Fibroblast of lung (primary cell): ENCODE data around the gene SACS. TPM values are rescaled to one million over a fixed set of nuclear protein-coding genes. Genes with fewer than 3 reads are reported as not detected.

Source experiments
- DNase-seq, 2 donors: peaks; one replicate each; pipeline versions ENCODE4 v3.0.0 to v3.0.0-alpha.2; 2010; ENCODE audit warnings: low read depth in 2 of 2
- H2AFZ ChIP-seq: 2 replicates; pipeline ENCODE4 v1.5.1; 2012; ENCODE audit warnings: low read length, control low read depth, inconsistent platforms
- H3K27ac ChIP-seq: 2 replicates; pipeline ENCODE4 v1.5.1; 2011; ENCODE audit warnings: low read length, control low read depth; ENCODE audit not compliant: insufficient read depth
- H3K27me3 ChIP-seq: 2 replicates; pipeline ENCODE4 v1.5.1; 2011; ENCODE audit warnings: mild to moderate bottlenecking, low read length; ENCODE audit not compliant: control insufficient read depth, insufficient read depth
- H3K36me3 ChIP-seq: 2 replicates; pipeline ENCODE4 v1.5.1; 2011; ENCODE audit warnings: low read length; ENCODE audit not compliant: control insufficient read depth, insufficient read depth
- H3K4me1 ChIP-seq: 2 replicates; pipeline ENCODE4 v1.5.1; 2011; ENCODE audit warnings: low read length; ENCODE audit not compliant: control insufficient read depth, insufficient read depth; ENCODE audit errors: extremely low read depth
- H3K4me2 ChIP-seq: 2 replicates; pipeline ENCODE4 v1.5.1; 2011; ENCODE audit warnings: low read length, control low read depth; ENCODE audit not compliant: insufficient read depth; ENCODE audit errors: extremely low read depth
- H3K4me3 ChIP-seq, 4 experiments: fragments of 200-600 bp in 1 of 4; sonication (generic) in 1 of 4; replicated peaks in 1 of 4; 2 replicates each; pipeline ENCODE4 v1.5.1; 2011 to 2016; ENCODE audit warnings: low read length in 4 of 4, low read depth in 3 of 4, mild to moderate bottlenecking in 3 of 4, control low read depth in 2 of 4, inconsistent platforms in 1 of 4, mixed read lengths in 1 of 4; ENCODE audit not compliant: insufficient read depth in 1 of 4; ENCODE audit errors: control extremely low read depth in 1 of 4
- H3K79me2 ChIP-seq: 2 replicates; pipeline ENCODE4 v1.5.1; 2012; ENCODE audit warnings: mild to moderate bottlenecking, low read length, inconsistent platforms; ENCODE audit not compliant: control insufficient read depth, insufficient read depth
- H3K9ac ChIP-seq: 2 replicates; pipeline ENCODE4 v1.5.1; 2011; ENCODE audit warnings: mild to moderate bottlenecking, low read length, control low read depth; ENCODE audit not compliant: insufficient read depth
- H3K9me3 ChIP-seq: 2 replicates; pipeline ENCODE4 v1.5.1; 2012; ENCODE audit warnings: low read depth, low read length; ENCODE audit not compliant: control insufficient read depth, insufficient read depth
- H4K20me1 ChIP-seq: 2 replicates; pipeline ENCODE4 v1.5.1; 2011; ENCODE audit warnings: low read length; ENCODE audit not compliant: control insufficient read depth, insufficient read depth; ENCODE audit errors: extremely low read depth
- CTCF ChIP-seq, 2 donors: IDR thresholded peaks in 1 of 2; conservative IDR thresholded peaks in 1 of 2; 1 replicate in 1 of 2; 2 replicates in 1 of 2; pipeline ENCODE4 v1.5.1; 2011 to 2012; ENCODE audit warnings: low read length in 2 of 2, control low read depth in 1 of 2, inconsistent platforms in 1 of 2, low read depth in 1 of 2, mild to moderate bottlenecking in 1 of 2
- EZH2 ChIP-seq: IDR thresholded peaks from 2 replicates; pipeline ENCODE4 v1.5.1; 2012; ENCODE audit warnings: low read length, control low read depth, mild to moderate bottlenecking; ENCODE audit errors: missing control alignments
- polyA plus RNA-seq, 2 donors: library from polyadenylated mRNA; depleted of rRNA in 1 of 2; stranded (reverse) in 1 of 2; unstranded in 1 of 2; fragments of >200 nt; gene quantifications; 2 replicates each; pipeline ENCODE4 v1.2.1, GENCODE V29; 2011 to 2012; ENCODE audit warnings: missing spikeins in 1 of 2
- total RNA-seq: library from RNA; depleted of rRNA; stranded (reverse); fragments of >200 nt; gene quantifications from 2 replicates; pipeline ENCODE4 v1.2.1, GENCODE V29; 2014

SACS gene
- total and polyA plus RNA-seq, 2 donors (not counting 1 experiment from before 2014, with no cell fraction given): 43.1 to 94.5 TPM

GRCh38 chr13:23344931-23345595, 88.4 kb downstream of the SACS start:
- Histone ChIP-seq H3K36me3 (peaks cover 13% of the 10 kb centered on the region), H3K9me3 (no peaks in the 10 kb centered on the region), H3K4me2 (no peak overlapping the region), H3K9ac (no peak overlapping the region), H3K27me3 (no peaks in the 10 kb centered on the region), H4K20me1 (no peaks in the 10 kb centered on the region), H3K27ac (no peak overlapping the region), H2AFZ (no peak overlapping the region), H3K4me1 (peaks cover 7% of the 10 kb centered on the region), H3K79me2 (peaks cover 45% of the 10 kb centered on the region), H3K4me3 (no peak overlapping the region)
- DNase-seq: peak in 1 of 2 donors; percentile 33
- TF ChIP-seq CTCF (conservative IDR thresholded peaks at IDR 0.05 in 1 of 2, IDR thresholded peaks at IDR 0.05 in 1 of 2; ENCODE audit: low read depth in 1 of 2, low read length in 2 of 2): no peak
- TF ChIP-seq EZH2: no peak

GRCh38 chr13:23339225-23339624, 94.3 kb downstream of the SACS start:
- Histone ChIP-seq H4K20me1 (no peaks in the 10 kb centered on the region), H3K9me3 (no peaks in the 10 kb centered on the region), H3K9ac (no peak overlapping the region), H3K4me2 (no peak overlapping the region), H3K27ac (no peak overlapping the region), H3K36me3 (peaks cover 7% of the 10 kb centered on the region), H3K4me3 (no peak overlapping the region), H3K79me2 (peaks cover 2% of the 10 kb centered on the region), H3K4me1 (no peaks in the 10 kb centered on the region), H2AFZ (no peak overlapping the region), H3K27me3 (no peaks in the 10 kb centered on the region)
- no peak for TF ChIP-seq EZH2
- no peak for TF ChIP-seq CTCF (conservative IDR thresholded peaks at IDR 0.05 in 1 of 2, IDR thresholded peaks at IDR 0.05 in 1 of 2; ENCODE audit: low read depth in 1 of 2, low read length in 2 of 2)
- no peak for DNase-seq

- Histone ChIP-seq H3K9ac (no peak overlapping the region), H3K4me2 (no peak overlapping the region), H2AFZ (no peak overlapping the region), H4K20me1 (no peaks in the 10 kb centered on the region), H3K27me3 (no peaks in the 10 kb centered on the region), H3K4me3 (no peak overlapping the region), H3K36me3 (no peaks in the 10 kb centered on the region), H3K4me1 (no peaks in the 10 kb centered on the region), H3K9me3 (no peaks in the 10 kb centered on the region), H3K27ac (no peak overlapping the region), H3K79me2 (no peaks in the 10 kb centered on the region)
- no peak for TF ChIP-seq CTCF (conservative IDR thresholded peaks at IDR 0.05 in 1 of 2, IDR thresholded peaks at IDR 0.05 in 1 of 2; ENCODE audit: low read depth in 1 of 2, low read length in 2 of 2)
- TF ChIP-seq EZH2: no peak
- peak in 1 of 2 donors; percentile 23 for DNase-seq
These were observed 103.1 kb downstream of the SACS start for GRCh38 chr13:23330356-23330755.
